BJ (cell line): Measurements from ENCODE around the gene MDH1B. TPM values are rescaled to one million over a fixed set of nuclear protein-coding genes. Genes with fewer than 3 reads are reported as not detected.
A peak's percentile ranks its signal among the peaks of the same experiment; 100 is the strongest.
"Not testable (repeated sequence)": the region's sequence is repeated elsewhere in the genome, so short reads cannot be mapped to it uniquely, and the experiment has no call there.

Experiments used
- CTCF ChIA-PET: fragments of 350-600 bp; formaldehyde crosslinking; extraction: SDS; loops from one replicate; lab custom pipeline; 2021; ENCODE audit warnings: antibody characterized with exemption, inconsistent platforms; lab: Yijun Ruan, JAX
- POLR2A ChIA-PET: fragments of 300-600 bp; sonication (Branson Sonifier 250); formaldehyde crosslinking; extraction: SDS; loops from one replicate; lab custom pipeline; 2021; ENCODE audit warnings: antibody characterized with exemption; lab: Charles Lee
- DNase-seq: peaks from one replicate; pipeline ENCODE4 v3.0.0-alpha.2; 2011; ENCODE audit warnings: low read depth
- H3K27me3 ChIP-seq: 2 replicates; pipeline ENCODE4 v1.6.0; 2011; ENCODE audit warnings: low read length; ENCODE audit not compliant: control insufficient read depth, insufficient read depth
- H3K36me3 ChIP-seq: 2 replicates; pipeline ENCODE4 v1.5.1; 2011; ENCODE audit warnings: low read length; ENCODE audit not compliant: control insufficient read depth, insufficient read depth
- H3K4me3 ChIP-seq: 2 replicates; pipeline ENCODE4 v1.5.1; 2011; ENCODE audit warnings: low read depth, mild to moderate bottlenecking, control low read depth, low read length
- polyA minus RNA-seq: library from RNA; depleted of rRNA, polyadenylated mRNA; stranded (reverse); fragments of >200 nt; gene quantifications from 2 replicates; pipeline ENCODE4 v1.2.3, GENCODE V29; 2011; rRNA and poly(A)+ RNA removed
- polyA plus RNA-seq: library from polyadenylated mRNA; depleted of rRNA; stranded (reverse); fragments of >200 nt; gene quantifications from 2 replicates; pipeline ENCODE4 v1.2.3, GENCODE V29; 2011; rRNA removed
- TF ChIP-seq, protein P1 (sequence below): IDR thresholded peaks from 2 replicates; pipeline ENCODE4 v1.5.1; 2011; ENCODE audit warnings: low read depth, mild to moderate bottlenecking, control low read depth, inconsistent platforms, low read length, moderate library complexity; ENCODE audit not compliant: insufficient read depth

MDH1B gene
- polyA plus RNA-seq = 0.39 and 0.76 TPM in 2 replicates
- polyA minus RNA-seq = 0.14 and 0.41 TPM in 2 replicates

GRCh38 chr2:206765242-206766056 lies at the start of gene MDH1B, which contains the start of gene FASTKD2:
Gene MDH1B, minus strand, starts transcription at chr2:206765328. Its CDS starts 57 bp downstream, at chr2:206765271.
Gene FASTKD2, plus strand, starts transcription at chr2:206765606. Its CDS starts 1,088 bp downstream, at chr2:206766694.
- TF ChIP-seq, protein P1, sequence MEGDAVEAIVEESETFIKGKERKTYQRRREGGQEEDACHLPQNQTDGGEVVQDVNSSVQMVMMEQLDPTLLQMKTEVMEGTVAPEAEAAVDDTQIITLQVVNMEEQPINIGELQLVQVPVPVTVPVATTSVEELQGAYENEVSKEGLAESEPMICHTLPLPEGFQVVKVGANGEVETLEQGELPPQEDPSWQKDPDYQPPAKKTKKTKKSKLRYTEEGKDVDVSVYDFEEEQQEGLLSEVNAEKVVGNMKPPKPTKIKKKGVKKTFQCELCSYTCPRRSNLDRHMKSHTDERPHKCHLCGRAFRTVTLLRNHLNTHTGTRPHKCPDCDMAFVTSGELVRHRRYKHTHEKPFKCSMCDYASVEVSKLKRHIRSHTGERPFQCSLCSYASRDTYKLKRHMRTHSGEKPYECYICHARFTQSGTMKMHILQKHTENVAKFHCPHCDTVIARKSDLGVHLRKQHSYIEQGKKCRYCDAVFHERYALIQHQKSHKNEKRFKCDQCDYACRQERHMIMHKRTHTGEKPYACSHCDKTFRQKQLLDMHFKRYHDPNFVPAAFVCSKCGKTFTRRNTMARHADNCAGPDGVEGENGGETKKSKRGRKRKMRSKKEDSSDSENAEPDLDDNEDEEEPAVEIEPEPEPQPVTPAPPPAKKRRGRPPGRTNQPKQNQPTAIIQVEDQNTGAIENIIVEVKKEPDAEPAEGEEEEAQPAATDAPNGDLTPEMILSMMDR = no peak
- POLR2A ChIA-PET = no interaction called here
- H3K27me3 ChIP-seq = no peaks in the 10 kb centered on the region

GRCh38 chr2:206814498-206814897 lies 49.4 kb upstream of the MDH1B start:
- Histone ChIP-seq H3K36me3 (no peaks in the 10 kb centered on the region), H3K27me3 (no peaks in the 10 kb centered on the region), H3K4me3 (no peak overlapping the region)
- CTCF ChIA-PET = interaction anchor here (1.0 kb wide), 1 partner anchor 11 kb away, joined by 3 read pairs; no protein-coding TSS in a partner anchor
- TF ChIP-seq, protein P1 = no peak
- DNase-seq = no peak
- POLR2A ChIA-PET = no interaction called here

More at GRCh38 chr2:206765242-206766056, at the start of gene MDH1B, which contains the start of gene FASTKD2:
- peak; percentile 91 for DNase-seq
- CTCF ChIA-PET = interaction anchor here (0.6 kb wide), 1 partner anchor 65 kb away, joined by 4 read pairs; no protein-coding TSS in a partner anchor
- Histone ChIP-seq H3K4me3 (peak within 1 kb of the TSS; percentile 57), H3K36me3 (no peaks in the 10 kb centered on the region)

- CTCF ChIA-PET = not testable (repeated sequence)
Measured at GRCh38 chr2:206812471-206812870, 47.3 kb upstream of the MDH1B start.

GRCh38 chr2:206807624-206808023 lies 42.5 kb upstream of the MDH1B start:
- H3K4me3 ChIP-seq, DNase-seq, CTCF ChIA-PET, POLR2A ChIA-PET, H3K36me3 ChIP-seq, H3K27me3 ChIP-seq: not testable (repeated sequence)

More at GRCh38 chr2:206812471-206812870, 47.3 kb upstream of the MDH1B start:
- H3K27me3 ChIP-seq, DNase-seq, H3K36me3 ChIP-seq, H3K4me3 ChIP-seq, POLR2A ChIA-PET: not testable (repeated sequence)

DNA sequence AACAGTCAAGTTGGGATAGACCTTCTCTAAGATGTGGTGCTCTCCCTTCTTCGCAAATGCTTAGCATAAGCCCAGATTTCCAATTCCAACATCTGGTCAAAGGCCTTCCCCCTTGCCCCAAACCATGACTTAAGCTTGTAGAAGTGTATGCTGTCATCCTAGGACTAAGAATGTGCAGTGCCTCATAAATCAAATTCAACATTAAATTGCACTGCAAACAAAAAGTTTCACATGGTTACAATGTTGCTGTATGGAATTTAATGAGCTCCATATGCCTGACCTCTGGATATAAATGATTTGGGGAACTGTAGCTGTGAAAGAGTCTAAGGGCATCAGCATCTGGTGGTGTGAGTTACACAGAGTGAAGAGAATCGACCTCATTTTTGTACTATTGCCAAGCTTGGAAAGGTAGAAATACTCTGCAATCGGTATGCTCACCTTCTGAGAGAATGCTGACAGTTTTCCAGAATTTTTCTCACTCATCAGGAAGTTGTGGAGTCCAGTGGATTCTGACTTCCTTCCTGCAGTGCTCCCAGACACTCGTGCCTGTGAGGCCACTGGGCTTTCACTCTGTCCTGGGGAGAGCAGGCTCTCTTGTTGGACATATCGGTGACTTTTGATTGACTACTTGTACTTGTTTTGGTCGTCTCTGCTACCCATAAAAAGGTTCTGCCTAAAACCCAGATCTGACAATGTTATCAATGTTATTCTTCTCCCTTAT lies 40.9 kb upstream of the MDH1B start:
- TF ChIP-seq, protein P1 = no peak
- CTCF ChIA-PET = interaction anchor here (1.2 to 6.4 kb wide), 2 partner anchors 11 to 667 kb away, joined by 3 to 41 read pairs; no protein-coding TSS in a partner anchor

More for the DNA sequence above, 40.9 kb upstream of the MDH1B start:
- H3K4me3 ChIP-seq = no peak overlapping the region
- POLR2A ChIA-PET = interaction anchor here (0.6 kb wide), 1 partner anchor 905 kb away, joined by 3 read pairs; the partner anchor contains the start of gene CCNYL1
- no peaks in the 10 kb centered on the region for H3K36me3 ChIP-seq
- H3K27me3 ChIP-seq = no peaks in the 10 kb centered on the region
- DNase-seq = no peak
